Adrenal gland (tissue), 5 donors: ENCODE measurements around the gene NAV2.

ENCODE experiments used
- CTCF ChIP-seq, 6 experiments: fragments of 450-650 bp in 4 of 6; fragments of 200-600 bp in 2 of 6; sonication (generic) in 1 of 6; IDR thresholded peaks; 1 replicate in 5 of 6; 2 replicates in 1 of 6; pipeline versions ENCODE4 v1.5.1 to v1.8.0; 2016 to 2021; ENCODE audit warnings: antibody characterized with exemption in 6 of 6, mild to moderate bottlenecking in 2 of 6, moderate library complexity in 1 of 6
- POLR2A ChIP-seq, 2 donors: fragments of 450-650 bp; IDR thresholded peaks; one replicate each; pipeline ENCODE4 v1.6.1; 2017; ENCODE audit warnings: antibody characterized with exemption in 2 of 2, mild to moderate bottlenecking in 2 of 2, moderate library complexity in 1 of 2
- donor health status: DM: no; HTN: no; CAD: no.

GRCh38 chr11:19683862-19684491 lies 28.7 kb upstream of the NAV2 start:
- no peak for TF ChIP-seq CTCF (IDR thresholded peaks at IDR 0.05)
- TF ChIP-seq POLR2A (IDR thresholded peaks at IDR 0.05), result no peak
